Measurements from ENCODE around the gene DPP6.

GRCh38 chr7:154785898-154786297, 733.7 kb downstream of the DPP6 start:
- TF ChIP-seq CTCF (conservative IDR thresholded peaks at IDR 0.05; ENCODE audit: low read depth, low read length) (no peak), EZH2 (IDR thresholded peaks at IDR 0.05; ENCODE audit: low read length, unreplicated experiment) (no peak), EZH2phosphoT487 (IDR thresholded peaks at IDR 0.05; ENCODE audit: borderline replicate concordance, low read length) (no peak)
